Breast epithelium (tissue), 3 donors: ENCODE data around the gene SH3BP4.

Experiments used
- POLR2A ChIP-seq: fragments of 450-650 bp; IDR thresholded peaks from one replicate; pipeline ENCODE4 v1.6.1; 2016; ENCODE audit warnings: antibody characterized with exemption, mild to moderate bottlenecking, moderate library complexity
- TF ChIP-seq, protein P1 (sequence below), 3 donors: fragments of 450-650 bp; IDR thresholded peaks; one replicate each; pipeline ENCODE4 v1.5.1; 2016 to 2017; ENCODE audit warnings: antibody characterized with exemption in 3 of 3, mild to moderate bottlenecking in 3 of 3, moderate library complexity in 3 of 3

DNA sequence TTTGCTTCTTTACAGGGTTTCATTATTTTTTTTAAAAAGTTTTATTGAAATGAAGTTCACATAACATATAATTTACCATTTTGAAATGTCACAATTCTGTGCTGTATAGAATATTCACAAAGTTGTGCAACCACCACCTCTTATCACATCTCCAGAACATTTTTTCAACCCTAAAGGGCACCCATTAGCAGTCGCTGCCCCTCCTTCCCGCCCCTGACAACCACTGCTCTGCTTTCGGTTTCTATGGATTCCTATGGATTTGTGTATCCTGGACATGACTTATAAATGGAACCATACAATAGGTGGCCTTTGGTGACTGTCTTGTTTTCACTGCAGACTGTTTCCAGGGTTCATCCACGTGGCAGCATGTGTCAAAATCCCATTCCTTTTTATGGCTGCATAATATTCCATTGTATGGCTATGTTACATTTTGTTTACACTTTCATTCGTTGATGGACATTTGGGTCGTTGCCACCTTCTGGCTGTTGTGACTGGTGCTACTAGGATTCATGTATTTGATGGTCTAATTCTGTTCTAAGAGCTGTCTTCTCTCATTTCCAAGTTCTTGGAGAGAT, 52.6 kb downstream of the SH3BP4 start:
- TF ChIP-seq, protein P1, sequence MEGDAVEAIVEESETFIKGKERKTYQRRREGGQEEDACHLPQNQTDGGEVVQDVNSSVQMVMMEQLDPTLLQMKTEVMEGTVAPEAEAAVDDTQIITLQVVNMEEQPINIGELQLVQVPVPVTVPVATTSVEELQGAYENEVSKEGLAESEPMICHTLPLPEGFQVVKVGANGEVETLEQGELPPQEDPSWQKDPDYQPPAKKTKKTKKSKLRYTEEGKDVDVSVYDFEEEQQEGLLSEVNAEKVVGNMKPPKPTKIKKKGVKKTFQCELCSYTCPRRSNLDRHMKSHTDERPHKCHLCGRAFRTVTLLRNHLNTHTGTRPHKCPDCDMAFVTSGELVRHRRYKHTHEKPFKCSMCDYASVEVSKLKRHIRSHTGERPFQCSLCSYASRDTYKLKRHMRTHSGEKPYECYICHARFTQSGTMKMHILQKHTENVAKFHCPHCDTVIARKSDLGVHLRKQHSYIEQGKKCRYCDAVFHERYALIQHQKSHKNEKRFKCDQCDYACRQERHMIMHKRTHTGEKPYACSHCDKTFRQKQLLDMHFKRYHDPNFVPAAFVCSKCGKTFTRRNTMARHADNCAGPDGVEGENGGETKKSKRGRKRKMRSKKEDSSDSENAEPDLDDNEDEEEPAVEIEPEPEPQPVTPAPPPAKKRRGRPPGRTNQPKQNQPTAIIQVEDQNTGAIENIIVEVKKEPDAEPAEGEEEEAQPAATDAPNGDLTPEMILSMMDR (IDR thresholded peaks at IDR 0.05), result no peak
- no peak for TF ChIP-seq POLR2A
